ENCODE data around the gene COQ10B. TPM values are rescaled to one million over a fixed set of nuclear protein-coding genes. Genes with fewer than 3 reads are reported as not detected.
"Not testable (repeated sequence)": the region's sequence is repeated elsewhere in the genome, so short reads cannot be mapped to it uniquely, and the experiment has no call there.

Gene COQ10B
- total RNA-seq, 1 experiment from 2014 or later = 21.7 TPM

GRCh38 chr2:197431858-197432257 lies 21.5 kb upstream of the COQ10B start:
- Mint-ChIP-seq H3K4me3 (peak overlapping the region; percentile 99), H3K9me3 (no peaks in the 10 kb centered on the region), H3K36me3 (peaks cover 22% of the 10 kb centered on the region), H3K27me3 (ENCODE audit: low read depth) (no peaks in the 10 kb centered on the region), H3K27ac (peak overlapping the region; percentile 39), H3K4me1 (peaks cover 52% of the 10 kb centered on the region)
- no peak for ATAC-seq
- no peak for TF ChIP-seq USF2 (CRISPR knock-in tag; IDR thresholded peaks at IDR 0.05)
- TF ChIP-seq ZBTB43 (CRISPR knock-in tag; IDR thresholded peaks at IDR 0.05) = no peak
- TF ChIP-seq OVOL2 (CRISPR knock-in tag; IDR thresholded peaks at IDR 0.05; ENCODE audit: borderline replicate concordance) = no peak
- no peak for TF ChIP-seq FOXP1 (CRISPR knock-in tag; IDR thresholded peaks at IDR 0.05; ENCODE audit: borderline replicate concordance)
- TF ChIP-seq GABPB1 (CRISPR knock-in tag; IDR thresholded peaks at IDR 0.05) = no peak
- TF ChIP-seq ZBTB21 (CRISPR knock-in tag; IDR thresholded peaks at IDR 0.05; ENCODE audit: borderline replicate concordance) = no peak
- TF ChIP-seq HMGXB4 (CRISPR knock-in tag; IDR thresholded peaks at IDR 0.05) = no peak
- no peak for DNase-seq (ENCODE audit: low spot score)
- CTCF ChIA-PET = interaction anchor here (1.1 kb wide), 1 partner anchor 21 kb away, joined by 3 read pairs; no protein-coding TSS in a partner anchor
- POLR2A ChIA-PET = interaction anchor here (1.4 to 1.7 kb wide), 2 partner anchors 21 to 68 kb away, joined by 4 to 9 read pairs; partner anchors contain the start of genes COQ10B and HSPD1

GRCh38 chr2:197432527-197432926 lies 20.8 kb upstream of the COQ10B start:
- H3K9me3 Mint-ChIP-seq; H3K27ac Mint-ChIP-seq; CTCF ChIA-PET; H3K27me3 Mint-ChIP-seq (ENCODE audit: low read depth); DNase-seq (ENCODE audit: low spot score); ATAC-seq: not testable (repeated sequence)
- Mint-ChIP-seq H3K36me3 (peaks cover 22% of the 10 kb centered on the region), H3K4me1 (peaks cover 46% of the 10 kb centered on the region), H3K4me3 (peak overlapping the region; percentile 99)
- POLR2A ChIA-PET = interaction anchor here (1.4 to 1.7 kb wide), 2 partner anchors 21 to 67 kb away, joined by 4 to 9 read pairs; partner anchors contain the start of genes COQ10B and HSPD1

- POLR2A ChIA-PET = interaction anchor here (1.3 to 2.1 kb wide), 2 partner anchors 14 to 19 kb away, joined by 4 to 27 read pairs; partner anchors contain the start of gene COQ10B
- H3K4me3 Mint-ChIP-seq = peak overlapping the region; percentile 99
- H3K4me1 Mint-ChIP-seq = peaks cover 39% of the 10 kb centered on the region
- no peaks in the 10 kb centered on the region for H3K27me3 Mint-ChIP-seq (ENCODE audit: low read depth)
- DNase-seq (ENCODE audit: low spot score) (no peak), ATAC-seq (no peak)
- CTCF ChIA-PET = no interaction called here
- peak overlapping the region; percentile 99 for H3K27ac Mint-ChIP-seq
- peaks cover 20% of the 10 kb centered on the region for H3K36me3 Mint-ChIP-seq
- H3K9me3 Mint-ChIP-seq = no peaks in the 10 kb centered on the region
- no peak for TF ChIP-seq MXD4 (CRISPR knock-in tag; IDR thresholded peaks at IDR 0.05; ENCODE audit: borderline replicate concordance)
- no peak for TF ChIP-seq GTF2I (CRISPR knock-in tag; conservative IDR thresholded peaks at IDR 0.05)
- no peak for TF ChIP-seq HMGXB4 (CRISPR knock-in tag; IDR thresholded peaks at IDR 0.05)
- no peak for TF ChIP-seq MYBL2 (CRISPR knock-in tag; IDR thresholded peaks at IDR 0.05)
- no peak for TF ChIP-seq ZSCAN18 (CRISPR knock-in tag; IDR thresholded peaks at IDR 0.05)
- TF ChIP-seq NR3C1 (CRISPR knock-in tag; conservative IDR thresholded peaks at IDR 0.05; ENCODE audit: low read depth) = no peak
- TF ChIP-seq JUN (CRISPR knock-in tag; IDR thresholded peaks at IDR 0.05) = no peak
- TF ChIP-seq ARID4B (CRISPR knock-in tag; IDR thresholded peaks at IDR 0.05; ENCODE audit: borderline replicate concordance) = no peak
- TF ChIP-seq TCF7 (CRISPR knock-in tag; IDR thresholded peaks at IDR 0.05; ENCODE audit: low read depth) = no peak
- no peak for TF ChIP-seq SMAD4 (CRISPR knock-in tag; IDR thresholded peaks at IDR 0.05)
- TF ChIP-seq ATF1 (CRISPR knock-in tag; IDR thresholded peaks at IDR 0.05) = no peak
- TF ChIP-seq USF1 (CRISPR knock-in tag; IDR thresholded peaks at IDR 0.05) = no peak
Observed at GRCh38 chr2:197433780-197434438, 19.4 kb upstream of the COQ10B start.

Measured in WTC11 (cell line).